Endometrial microvascular endothelial cells (primary cell): Measurements from ENCODE around the gene CDKN2A. TPM values are rescaled to one million over a fixed set of nuclear protein-coding genes. Genes with fewer than 3 reads are reported as not detected.

Source experiments
- in situ Hi-C: cut with HindIII; loops from 2 replicates; pipeline ENCODE4 v1.10.0; 2017; ENCODE audit warnings: low sequenced_read_pairs, low pct_unique_long_range_greater_than_20kb; ENCODE audit errors: inconsistent ontology term
- total RNA-seq: library from RNA; depleted of rRNA; stranded (reverse); fragments of >200 nt; gene quantifications from one replicate; pipeline ENCODE4 v1.2.3, GENCODE V29; 2015; ENCODE audit errors: inconsistent ontology term

Gene CDKN2A
- total RNA-seq, 1 donor from 2014 or later = 66.2 TPM

- in situ Hi-C loops = no loop called here
Measured at GRCh38 chr9:21988056-21988990, 5.9 kb downstream of the CDKN2A start.

- in situ Hi-C loops = no loop called here
Measured at GRCh38 chr9:21985964-21986667, 8.1 kb downstream of the CDKN2A start.

GRCh38 chr9:21984101-21984500 is 10.1 kb downstream of the CDKN2A start:
- in situ Hi-C loops = no loop called here

GRCh38 chr9:21983561-21983935 is 10.6 kb downstream of the CDKN2A start:
- in situ Hi-C loops = no loop called here

- in situ Hi-C loops = no loop called here
Measured at GRCh38 chr9:21982861-21983560, 11.2 kb downstream of the CDKN2A start.

- in situ Hi-C loops = no loop called here
Measured at GRCh38 chr9:21982391-21982790, 11.8 kb downstream of the CDKN2A start.

GRCh38 chr9:21976334-21976875 is 17.8 kb downstream of the CDKN2A start:
- in situ Hi-C loops = no loop called here

GRCh38 chr9:21974722-21975409 is 19.3 kb downstream of the CDKN2A start:
- in situ Hi-C loops = no loop called here

GRCh38 chr9:21974343-21974721 is 19.9 kb downstream of the CDKN2A start:
- in situ Hi-C loops = no loop called here

GRCh38 chr9:21972361-21972760 is 21.8 kb downstream of the CDKN2A start:
- in situ Hi-C loops = no loop called here

GRCh38 chr9:21970800-21971640 is 23.2 kb downstream of the CDKN2A start:
- in situ Hi-C loops = no loop called here

- in situ Hi-C loops = no loop called here
Measured at GRCh38 chr9:21969951-21970799, 24.0 kb downstream of the CDKN2A start.

- in situ Hi-C loops = no loop called here
Measured at GRCh38 chr9:21969011-21969940, 24.9 kb downstream of the CDKN2A start.

- in situ Hi-C loops = no loop called here
Measured at GRCh38 chr9:21968331-21969010, 25.7 kb downstream of the CDKN2A start.

- in situ Hi-C loops = no loop called here
Measured at GRCh38 chr9:21967702-21968101, 26.5 kb downstream of the CDKN2A start.

- in situ Hi-C loops = no loop called here
Measured at GRCh38 chr9:21967169-21967568, 27.0 kb downstream of the CDKN2A start.
